ENCODE results near the gene PPP1CC. TPM values are rescaled to one million over a fixed set of nuclear protein-coding genes. Genes with fewer than 3 reads are reported as not detected.
A peak's percentile ranks its signal among the peaks of the same experiment; 100 is the strongest.

The PPP1CC gene
- total and polyA plus RNA-seq, 2 donors (not counting 3 experiments of a cell fraction or from before 2014, with no cell fraction given): 67.1 to 139 TPM

- CTCF ChIA-PET: interaction anchor here (1.2 kb wide), 1 partner anchor 84 kb away, joined by 3 read pairs; the partner anchor contains the start of gene TCTN1
- no peaks in the 10 kb centered on the region for H3K9me1 ChIP-seq (replicated peaks; ENCODE audit: control insufficient read depth, extremely low read depth, insufficient read depth, low read length)
- H3K4me1 ChIP-seq (ENCODE audit: control insufficient read depth, extremely low read depth, insufficient read depth, low read length): peaks cover 5% of the 10 kb centered on the region
- intact Hi-C loops (cut with micrococcal nuclease): loop anchor here (1.0 to 5.0 kb wide), 8 partner anchors 9 to 248 kb away; partner anchors contain the start of genes ARPC3, FAM216A, GPN3 and HVCN1
- dilution Hi-C loops (cut with MboI; ENCODE audit: extremely low pct_ligation_motif_present, low sequenced_read_pairs): no loop called here
- no TSS peak for BruUV-seq (replicated peaks)
- peak overlapping the region; percentile 36 for H3K27ac ChIP-seq (ENCODE audit: insufficient read depth, low read depth, low read length)
- peak overlapping the region; percentile 19 for H3K4me2 ChIP-seq (ENCODE audit: insufficient read depth, low read length)
- DNase-seq (ENCODE audit: low read depth, low spot score) (peak; percentile 92), FAIRE-seq (peak; percentile 96)
- no peaks in the 10 kb centered on the region for H3K9me3 ChIP-seq (replicated peaks; ENCODE audit: control insufficient read depth, insufficient read depth, low read length)
- H4K20me1 ChIP-seq (replicated peaks; ENCODE audit: control insufficient read depth, extremely low read depth, insufficient read depth, low read length): no peaks in the 10 kb centered on the region
- POLR2A ChIA-PET: no interaction called here
- no peak for TF ChIP-seq MYC (IDR thresholded peaks at IDR 0.05; ENCODE audit: low read depth, low read length)
- no peak for TF ChIP-seq EZH2 (IDR thresholded peaks at IDR 0.05; ENCODE audit: borderline replicate concordance, low read depth, low read length, severe bottlenecking)
- no peak for TF ChIP-seq POLR2AphosphoS5 (IDR thresholded peaks at IDR 0.05; ENCODE audit: insufficient read depth, low read depth, low read length)
- peak; percentile 40 for TF ChIP-seq JUN (IDR thresholded peaks at IDR 0.05; ENCODE audit: borderline replicate concordance, insufficient read depth, insufficient read length, low read depth)
- TF ChIP-seq FOS (IDR thresholded peaks at IDR 0.05; ENCODE audit: borderline replicate concordance, insufficient read depth, low read length): peak; percentile 76
- TF ChIP-seq CTCF (IDR thresholded peaks at IDR 0.05; ENCODE audit: extremely low read depth in 1 of 2, insufficient read depth in 1 of 2, low read depth in 1 of 2, low read length in 2 of 2): peak; percentile 67 to 81
- no peak for TF ChIP-seq GATA2 (IDR thresholded peaks at IDR 0.05; ENCODE audit: insufficient read depth, insufficient read length, low read depth, low read length)
- peak; percentile 24 for TF ChIP-seq POLR2A (IDR thresholded peaks at IDR 0.05; ENCODE audit: low read depth, low read length)
- no peak for TF ChIP-seq MAX (IDR thresholded peaks at IDR 0.05; ENCODE audit: insufficient read depth, insufficient read length)
- no peak overlapping the region for H3K4me3 ChIP-seq (replicated peaks in 1 of 3; ENCODE audit: insufficient read depth in 1 of 3, low read depth in 1 of 3, low read length in 3 of 3)
- H3K36me3 ChIP-seq (ENCODE audit: control insufficient read depth in 2 of 2, extremely low read depth in 1 of 2, insufficient read depth in 2 of 2, low read length in 2 of 2): no peaks in the 10 kb centered on the region
- H3K27me3 ChIP-seq (ENCODE audit: control insufficient read depth in 2 of 2, insufficient read depth in 2 of 2, low read length in 2 of 2): no peaks in the 10 kb centered on the region
- peak overlapping the region; percentile 83 for H2AFZ ChIP-seq (ENCODE audit: low read depth, low read length)
- H3K79me2 ChIP-seq (ENCODE audit: control insufficient read depth, insufficient read depth, low read length): no peaks in the 10 kb centered on the region
- no peak overlapping the region for H3K9ac ChIP-seq (replicated peaks; ENCODE audit: extremely low read depth, insufficient read depth, low read length)
Observed at GRCh38 chr12:110698171-110698902, 44.4 kb downstream of the PPP1CC start.

All from endothelial cell of umbilical vein (primary cell).